ENCODE data around the gene MLLT6.

Gene MLLT6

GRCh38 chr17:38669520-38669919 lies 35.6 kb upstream of the MLLT6 start:
- no peaks in the 10 kb centered on the region for H3K9me3 ChIP-seq
- no peak overlapping the region for H3K4me3 ChIP-seq
- in situ Hi-C loops (cut with MboI; ENCODE audit: low sequenced_read_pairs), result loop anchor here (5.0 to 10.0 kb wide), 3 partner anchors 117 to 245 kb away; partner anchors contain the start of gene ARHGAP23
- no peaks in the 10 kb centered on the region for H3K36me3 ChIP-seq (replicated peaks)
- peaks cover 7% of the 10 kb centered on the region; the same call in 1 of the 2 replicates for H3K4me1 ChIP-seq
- 0 out of 2 replicates have a peak, but pooled peaks cover 3% of the 10 kb centered on the region for H3K27me3 ChIP-seq (ENCODE audit: low read depth)
- no peak for DNase-seq (ENCODE audit: low spot score in 2 of 2)

GRCh38 chr17:38671939-38672720 lies 32.9 kb upstream of the MLLT6 start:
- Histone ChIP-seq H3K9me3 (no peaks in the 10 kb centered on the region), H3K4me3 (peak overlapping the region; percentile 65), H3K27me3 (ENCODE audit: low read depth) (0 out of 2 replicates have a peak, but pooled peaks cover 3% of the 10 kb centered on the region), H3K36me3 (replicated peaks) (no peaks in the 10 kb centered on the region), H3K4me1 (peaks cover 12% of the 10 kb centered on the region)
- no peak for DNase-seq (ENCODE audit: low spot score in 2 of 2)
- in situ Hi-C loops (cut with MboI; ENCODE audit: low sequenced_read_pairs), result no loop called here

GRCh38 chr17:38672788-38673706 lies 32.0 kb upstream of the MLLT6 start:
- in situ Hi-C loops (cut with MboI; ENCODE audit: low sequenced_read_pairs), result no loop called here
- Histone ChIP-seq H3K9me3 (no peaks in the 10 kb centered on the region), H3K27me3 (ENCODE audit: low read depth) (0 out of 2 replicates have a peak, but pooled peaks cover 3% of the 10 kb centered on the region), H3K4me3 (peak overlapping the region; percentile 65), H3K4me1 (peaks cover 14% of the 10 kb centered on the region), H3K36me3 (replicated peaks) (no peaks in the 10 kb centered on the region)
- no peak for DNase-seq (ENCODE audit: low spot score in 2 of 2)

- Histone ChIP-seq H3K27me3 (ENCODE audit: low read depth) (0 out of 2 replicates have a peak, but pooled peaks cover 3% of the 10 kb centered on the region), H3K4me3 (peak overlapping the region; percentile 65), H3K9me3 (no peaks in the 10 kb centered on the region), H3K36me3 (replicated peaks) (no peaks in the 10 kb centered on the region), H3K4me1 (peaks cover 14% of the 10 kb centered on the region)
- peak in 1 of 2 experiments; percentile 42 for DNase-seq (ENCODE audit: low spot score in 2 of 2)
- in situ Hi-C loops (cut with MboI; ENCODE audit: low sequenced_read_pairs), result no loop called here
Observed at GRCh38 chr17:38673707-38674013, 31.4 kb upstream of the MLLT6 start.

GRCh38 chr17:38674014-38674748 lies 30.9 kb upstream of the MLLT6 start:
- H3K9me3 ChIP-seq, result no peaks in the 10 kb centered on the region
- H3K36me3 ChIP-seq (replicated peaks), result no peaks in the 10 kb centered on the region
- H3K4me1 ChIP-seq, result peaks cover 14% of the 10 kb centered on the region
- peak overlapping the region; percentile 65 for H3K4me3 ChIP-seq
- in situ Hi-C loops (cut with MboI; ENCODE audit: low sequenced_read_pairs), result no loop called here
- 0 out of 2 replicates have a peak, but pooled peaks cover 3% of the 10 kb centered on the region for H3K27me3 ChIP-seq (ENCODE audit: low read depth)
- peak in 1 of 2 experiments; percentile 40 for DNase-seq (ENCODE audit: low spot score in 2 of 2)

GRCh38 chr17:38674749-38675615 lies 30.1 kb upstream of the MLLT6 start, which contains the start of gene EPOP:
Gene EPOP, minus strand, starts transcription at chr17:38674957. Its CDS starts 462 bp downstream, at chr17:38674495.
- peak; percentile 77 to 95 for DNase-seq (ENCODE audit: low spot score in 2 of 2)
- in situ Hi-C loops (cut with MboI; ENCODE audit: low sequenced_read_pairs), result loop anchor here (5.0 kb wide), 2 partner anchors 48 to 57 kb away; partner anchors contain the start of gene CISD3

GRCh38 chr17:38676706-38677504 lies 28.2 kb upstream of the MLLT6 start:
- Histone ChIP-seq H3K4me1 (peaks cover 11% of the 10 kb centered on the region), H3K4me3 (no peak overlapping the region)
- peak; percentile 80 to 89 for DNase-seq (ENCODE audit: low spot score in 2 of 2)

More at GRCh38 chr17:38674749-38675615, 30.1 kb upstream of the MLLT6 start, which contains the start of gene EPOP:
- Histone ChIP-seq H3K9me3 (no peaks in the 10 kb centered on the region), H3K27me3 (ENCODE audit: low read depth) (no peaks in the 10 kb centered on the region), H3K4me3 (peak within 1 kb of the TSS; percentile 65), H3K36me3 (replicated peaks) (no peaks in the 10 kb centered on the region), H3K4me1 (peaks cover 14% of the 10 kb centered on the region)

GRCh38 chr17:38677819-38678218 lies 27.3 kb upstream of the MLLT6 start:
- no peaks in the 10 kb centered on the region for H3K36me3 ChIP-seq (replicated peaks)
- DNase-seq (ENCODE audit: low spot score in 2 of 2), result no peak
- no peak overlapping the region for H3K4me3 ChIP-seq
- no peaks in the 10 kb centered on the region for H3K27me3 ChIP-seq (ENCODE audit: low read depth)
- peaks cover 6% of the 10 kb centered on the region for H3K4me1 ChIP-seq
- H3K9me3 ChIP-seq, result no peaks in the 10 kb centered on the region
- in situ Hi-C loops (cut with MboI; ENCODE audit: low sequenced_read_pairs), result loop anchor here (5.0 kb wide), 2 partner anchors 51 to 54 kb away; partner anchors contain the start of gene CISD3

More at GRCh38 chr17:38676706-38677504, 28.2 kb upstream of the MLLT6 start:
- Histone ChIP-seq H3K27me3 (ENCODE audit: low read depth) (no peaks in the 10 kb centered on the region), H3K9me3 (no peaks in the 10 kb centered on the region), H3K36me3 (replicated peaks) (no peaks in the 10 kb centered on the region)
- in situ Hi-C loops (cut with MboI; ENCODE audit: low sequenced_read_pairs), result loop anchor here (5.0 kb wide), 2 partner anchors 50 to 55 kb away; partner anchors contain the start of gene CISD3

GRCh38 chr17:38681096-38681495 lies 24.0 kb upstream of the MLLT6 start:
- H3K36me3 ChIP-seq (replicated peaks), result no peaks in the 10 kb centered on the region
- H3K27me3 ChIP-seq (ENCODE audit: low read depth), result no peaks in the 10 kb centered on the region
- peaks cover 2% of the 10 kb centered on the region; the same call in 1 of the 2 replicates for H3K4me1 ChIP-seq
- DNase-seq (ENCODE audit: low spot score in 2 of 2), result no peak
- in situ Hi-C loops (cut with MboI; ENCODE audit: low sequenced_read_pairs), result no loop called here
- H3K9me3 ChIP-seq, result no peaks in the 10 kb centered on the region
- no peak overlapping the region for H3K4me3 ChIP-seq

- no peaks in the 10 kb centered on the region for H3K27me3 ChIP-seq (ENCODE audit: low read depth)
- in situ Hi-C loops (cut with MboI; ENCODE audit: low sequenced_read_pairs), result no loop called here
Observed at GRCh38 chr17:38685491-38685890, 19.6 kb upstream of the MLLT6 start.

GRCh38 chr17:38687286-38687685 lies 17.8 kb upstream of the MLLT6 start:
- Histone ChIP-seq H3K27me3 (ENCODE audit: low read depth) (no peaks in the 10 kb centered on the region), H3K4me3 (no peak overlapping the region), H3K36me3 (replicated peaks) (no peaks in the 10 kb centered on the region), H3K4me1 (no peaks in the 10 kb centered on the region), H3K9me3 (no peaks in the 10 kb centered on the region)
- in situ Hi-C loops (cut with MboI; ENCODE audit: low sequenced_read_pairs), result no loop called here
- no peak for DNase-seq (ENCODE audit: low spot score in 2 of 2)

More at GRCh38 chr17:38685491-38685890, 19.6 kb upstream of the MLLT6 start:
- H3K9me3 ChIP-seq, result no peaks in the 10 kb centered on the region
- H3K4me1 ChIP-seq, result no peaks in the 10 kb centered on the region
- no peak for DNase-seq (ENCODE audit: low spot score in 2 of 2)
- no peaks in the 10 kb centered on the region for H3K36me3 ChIP-seq (replicated peaks)
- H3K4me3 ChIP-seq, result no peak overlapping the region

GRCh38 chr17:38690386-38690785 lies 14.7 kb upstream of the MLLT6 start:
- in situ Hi-C loops (cut with MboI; ENCODE audit: low sequenced_read_pairs), result no loop called here
- Histone ChIP-seq H3K4me3 (no peak overlapping the region), H3K27me3 (ENCODE audit: low read depth) (no peaks in the 10 kb centered on the region), H3K9me3 (no peaks in the 10 kb centered on the region), H3K4me1 (no peaks in the 10 kb centered on the region), H3K36me3 (replicated peaks) (no peaks in the 10 kb centered on the region)
- DNase-seq (ENCODE audit: low spot score in 2 of 2), result no peak

All from HAP-1 (cell line).